Left renal cortex interstitium (tissue), 4 donors: ENCODE results near the gene BCL7B. TPM values are rescaled to one million over a fixed set of nuclear protein-coding genes. Genes with fewer than 3 reads are reported as not detected.
"Not testable (repeated sequence)": the region's sequence is repeated elsewhere in the genome, so short reads cannot be mapped to it uniquely, and the experiment has no call there.

Experiments
- DNase-seq, 4 donors: peaks; one replicate each; pipeline ENCODE4 v3.0.0-alpha.2; 2013; ENCODE audit warnings: low read depth in 4 of 4, low spot score in 2 of 4, missing footprints in 1 of 4
- polyA plus RNA-seq, 4 donors: library from polyadenylated mRNA; unstranded; fragments of 120-200 nt; gene quantifications; one replicate each; pipeline ENCODE4 v1.2.1, GENCODE V29; 2013; ENCODE audit not compliant: insufficient read length in 4 of 4

Gene BCL7B
- 10 to 100 TPM; 37.0 to 44.3 (median 40.9) TPM for polyA plus RNA-seq

DNA sequence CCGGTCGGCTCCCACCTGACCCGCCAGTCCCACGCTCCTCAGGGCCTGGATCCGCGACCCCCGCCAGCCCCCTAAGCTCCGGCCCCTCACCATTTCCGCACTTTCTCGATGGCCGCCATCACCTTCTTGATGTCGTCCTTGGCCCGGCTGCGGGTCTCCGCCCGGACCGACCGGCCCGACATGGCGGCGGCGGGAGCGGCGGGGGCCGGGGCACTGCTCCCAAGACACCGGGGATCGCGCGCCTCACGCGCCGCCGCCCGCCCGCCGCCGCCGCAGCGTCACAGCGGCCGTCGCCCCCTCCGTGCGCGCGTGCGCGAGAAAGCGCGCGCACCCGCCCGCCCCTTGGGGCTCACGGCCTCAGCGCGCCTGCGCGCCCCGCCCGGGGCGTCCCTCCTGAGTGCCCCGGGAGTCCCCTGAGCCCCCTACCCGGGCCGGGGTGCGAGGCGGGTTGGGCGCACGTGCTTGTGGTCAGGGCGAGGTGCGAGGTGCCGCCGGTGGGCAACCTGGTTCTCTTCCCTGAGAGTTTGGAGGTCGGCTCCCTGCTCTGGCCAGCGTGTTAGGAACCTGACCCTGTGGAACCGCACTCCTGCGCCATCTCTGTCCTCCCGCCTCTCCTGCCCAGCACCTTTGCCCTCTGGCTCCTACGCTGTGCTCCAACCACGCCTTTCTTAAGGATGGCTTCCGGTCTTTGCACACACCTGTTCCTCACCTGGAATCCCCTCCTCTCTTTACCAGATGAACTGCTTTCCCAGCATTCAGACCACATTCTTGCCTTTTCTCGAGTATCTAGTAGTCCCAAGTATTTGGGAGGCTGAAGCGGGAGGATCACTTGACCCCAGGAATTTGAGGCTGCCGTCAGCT, at the start of gene BCL7B:
BCL7B (minus strand) TSS at position 294 of the 861 bp plus-strand sequence; CDS start at position 182, 112 bp downstream.
- peak in 3 of 4 donors; percentile 38 to 62 (median 41) for DNase-seq

DNA sequence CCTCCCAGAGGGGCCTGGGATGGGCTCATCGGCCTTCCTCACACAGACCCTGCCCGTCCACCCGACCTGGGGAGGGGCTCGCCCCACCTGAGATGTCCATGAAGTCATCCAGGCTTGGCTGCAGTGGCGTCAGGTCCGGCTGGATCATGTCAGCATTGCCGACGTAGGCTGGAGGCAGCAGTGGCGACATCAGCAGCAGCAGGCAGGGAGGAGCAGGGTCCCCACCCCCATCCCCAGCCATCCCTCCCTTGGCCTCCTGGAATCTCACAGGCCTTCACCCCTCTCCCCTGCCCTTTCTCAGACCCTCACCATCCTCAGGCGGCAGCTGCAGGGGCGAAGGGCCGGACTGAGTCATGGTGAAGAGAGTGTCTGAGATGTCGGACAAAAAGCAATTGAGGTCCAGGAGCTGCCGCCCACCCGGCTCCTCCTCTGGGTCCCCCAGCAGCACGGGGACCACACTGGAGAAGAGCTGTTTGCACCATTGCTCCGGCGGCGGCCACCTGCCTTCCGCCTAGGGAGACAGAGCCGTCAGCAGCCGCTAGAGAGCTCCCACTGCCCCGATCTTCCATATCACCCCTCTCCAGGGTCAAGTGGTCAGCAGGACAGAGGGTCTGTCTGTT, 48.2 kb upstream of the BCL7B start:
- no peak for DNase-seq

DNA sequence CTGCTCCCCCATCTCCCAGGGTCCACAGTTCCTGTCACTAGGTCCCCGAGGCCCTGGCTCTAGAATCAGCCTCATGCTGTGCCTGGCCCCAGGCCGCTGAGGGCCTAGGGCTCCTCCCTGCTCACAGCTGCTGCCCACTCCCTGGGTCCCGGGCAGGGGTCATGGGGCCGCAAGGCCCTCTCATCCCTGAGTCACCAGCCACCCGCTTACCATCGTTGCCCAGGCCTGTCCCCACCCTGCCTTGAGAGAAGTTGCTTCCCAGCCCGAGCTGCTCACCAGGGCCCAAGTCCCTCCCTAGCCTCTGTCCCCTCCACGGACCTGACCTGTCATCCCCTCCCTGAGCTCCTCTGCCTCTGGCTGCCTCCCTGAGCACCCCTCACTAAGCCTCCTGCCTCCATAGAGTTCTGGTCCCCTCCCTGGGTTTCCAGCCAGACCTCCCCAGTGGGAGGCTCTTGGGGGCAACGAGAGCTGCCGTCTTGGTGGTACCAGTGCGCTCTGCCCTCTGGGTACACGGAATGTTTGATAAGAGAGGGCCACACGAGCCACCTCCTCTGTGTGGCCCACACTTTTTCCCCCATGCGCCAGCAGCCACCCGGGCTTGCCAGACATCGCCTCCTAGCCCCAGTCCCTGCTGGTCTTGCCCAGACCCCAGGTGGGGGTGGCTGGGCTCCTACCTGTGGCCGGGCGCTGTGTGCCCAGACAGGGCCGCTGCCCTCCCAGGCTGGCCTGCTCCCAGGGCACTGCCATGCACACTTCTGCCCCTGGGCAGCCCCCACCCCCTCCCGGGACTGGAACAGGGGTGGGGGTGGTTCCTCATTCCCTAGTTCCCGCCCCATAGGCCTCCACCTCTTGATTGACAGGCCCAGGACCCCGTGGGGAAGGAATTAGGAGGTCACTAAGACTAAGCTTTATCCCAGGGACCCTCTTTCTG, 45.5 kb upstream of the BCL7B start:
- DNase-seq, result no peak

DNA sequence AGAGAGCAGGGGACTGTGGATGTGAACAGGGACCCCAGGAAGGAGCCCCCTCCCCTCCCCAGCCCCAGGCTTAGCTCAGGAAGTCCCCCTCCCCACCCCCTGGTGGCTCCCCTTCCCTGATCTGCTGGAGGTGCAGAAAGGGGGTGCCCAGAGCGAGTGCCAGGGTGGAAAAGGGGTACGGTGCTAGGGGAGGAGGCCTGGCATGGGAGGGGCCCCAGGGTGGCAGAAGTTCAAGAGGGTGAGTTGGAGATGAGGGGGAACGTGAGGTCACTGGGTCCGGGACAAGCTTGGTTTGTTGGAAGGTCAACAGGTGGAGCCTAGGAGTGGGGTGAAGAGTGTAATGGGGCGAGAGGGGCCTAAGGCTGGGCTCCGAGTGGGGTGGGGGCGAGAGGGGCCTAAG, 42.4 kb upstream of the BCL7B start:
- no peak for DNase-seq

DNA sequence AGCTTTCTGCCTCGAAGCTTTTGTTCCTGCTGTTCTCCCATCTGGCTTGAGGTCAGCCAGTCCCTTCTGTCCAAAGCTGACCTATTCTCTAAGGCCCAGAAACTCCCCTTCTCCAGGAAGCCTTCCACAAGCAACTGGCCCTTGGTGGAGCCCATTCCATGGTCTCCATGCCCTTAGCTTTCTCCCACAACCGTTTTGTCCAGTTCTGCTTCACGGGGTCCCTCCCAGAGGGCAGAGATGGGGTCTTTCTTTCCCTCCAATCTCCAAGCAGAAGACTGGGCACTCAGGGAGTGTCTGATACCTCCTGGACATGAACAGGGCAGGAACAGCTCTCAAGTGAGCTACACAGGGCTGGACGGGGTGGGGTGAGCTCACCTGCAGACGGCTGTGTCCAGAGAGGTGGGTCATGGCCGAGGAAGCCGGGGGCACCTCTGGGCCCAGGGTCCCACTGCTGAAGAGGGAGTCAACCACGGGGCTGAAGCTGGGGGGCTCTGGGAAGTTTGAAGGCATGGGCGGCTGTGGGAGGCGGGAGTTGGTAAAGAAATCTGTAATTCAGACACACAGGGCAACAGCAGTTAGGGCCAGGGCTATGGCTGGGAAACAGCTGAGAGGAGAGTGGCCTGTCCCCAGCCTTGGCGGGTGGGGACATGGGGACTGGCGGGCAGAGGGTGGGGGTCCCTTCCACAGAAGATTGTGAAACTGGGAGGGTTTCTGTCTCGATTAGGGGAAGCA, 41.8 kb upstream of the BCL7B start:
- DNase-seq, result no peak

DNA sequence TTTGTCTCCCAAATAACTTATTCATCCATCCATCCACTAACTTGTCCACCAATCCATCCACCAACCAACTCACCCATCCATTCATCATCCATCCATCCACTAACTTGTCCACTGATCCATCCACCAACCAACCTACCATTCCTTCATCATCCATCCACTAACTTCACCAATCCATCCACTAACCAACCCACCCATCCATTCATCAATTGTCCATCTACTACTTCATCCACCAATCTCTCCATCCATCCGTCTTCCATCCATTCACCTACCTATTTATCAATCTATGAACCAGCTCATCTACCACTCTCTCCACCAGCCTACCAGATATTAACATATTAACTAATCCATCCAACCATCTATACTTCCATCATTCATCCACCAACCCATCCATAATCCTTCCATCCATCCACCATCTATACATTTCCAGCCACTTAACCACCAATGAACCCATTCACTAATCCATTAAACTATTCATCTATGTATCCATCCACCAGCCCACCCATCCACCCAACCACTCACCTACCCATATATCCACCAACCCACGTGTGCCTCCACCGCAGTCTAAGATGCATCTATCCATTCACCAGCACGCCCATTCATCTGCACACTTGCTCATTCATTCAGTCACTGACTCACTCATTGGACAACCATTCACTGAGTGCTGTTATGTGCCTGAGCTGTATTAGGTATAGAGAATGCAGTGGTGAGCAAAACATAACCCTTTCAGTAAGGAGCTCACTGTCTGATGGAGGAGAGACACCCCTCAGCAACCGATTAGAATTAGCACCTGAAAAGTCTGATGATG, 40.7 kb upstream of the BCL7B start:
- DNase-seq, result no peak

DNA sequence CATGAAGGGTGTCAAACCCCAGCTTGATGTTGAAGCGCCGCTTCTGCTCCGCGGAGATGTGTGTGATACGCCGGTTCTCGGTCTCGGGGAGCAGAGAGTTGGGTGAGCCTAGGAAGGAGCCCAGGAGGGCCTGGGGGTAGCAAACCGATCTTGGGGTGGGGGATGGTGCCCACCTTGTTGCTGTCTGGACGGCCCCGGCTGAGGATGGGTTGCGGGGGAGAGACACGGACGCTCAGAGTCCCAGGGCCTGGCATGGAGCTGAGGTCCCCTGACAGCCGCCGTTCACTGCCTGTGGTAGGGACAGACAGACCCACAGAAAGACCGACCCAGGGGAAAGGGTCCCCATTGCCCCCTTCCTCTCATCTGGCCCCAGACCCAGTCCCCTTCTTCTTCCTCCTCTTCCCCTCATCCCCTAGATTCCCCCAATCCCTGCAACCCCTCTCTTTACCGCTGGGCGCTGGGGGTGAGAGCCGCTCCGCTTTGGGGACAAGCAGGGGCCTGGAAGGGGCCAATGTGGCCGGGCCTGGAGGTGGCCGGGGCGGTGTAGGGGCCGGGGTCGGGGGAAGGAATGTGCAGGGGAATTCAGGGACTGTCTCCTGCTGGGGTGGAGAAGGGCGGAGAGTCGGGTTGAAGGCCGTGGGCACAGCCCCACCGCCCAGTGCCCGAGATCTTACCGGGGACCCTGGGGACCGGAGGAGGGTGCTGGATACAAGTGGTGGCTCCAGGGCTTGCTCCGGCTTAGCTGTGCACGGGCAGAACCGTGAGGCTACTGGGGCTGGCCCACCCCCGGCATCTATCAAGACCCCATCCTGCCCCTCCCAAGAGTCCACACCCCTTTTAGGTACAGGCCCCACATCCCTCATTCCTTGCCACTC, 38.9 kb upstream of the BCL7B start:
- DNase-seq, result no peak

DNA sequence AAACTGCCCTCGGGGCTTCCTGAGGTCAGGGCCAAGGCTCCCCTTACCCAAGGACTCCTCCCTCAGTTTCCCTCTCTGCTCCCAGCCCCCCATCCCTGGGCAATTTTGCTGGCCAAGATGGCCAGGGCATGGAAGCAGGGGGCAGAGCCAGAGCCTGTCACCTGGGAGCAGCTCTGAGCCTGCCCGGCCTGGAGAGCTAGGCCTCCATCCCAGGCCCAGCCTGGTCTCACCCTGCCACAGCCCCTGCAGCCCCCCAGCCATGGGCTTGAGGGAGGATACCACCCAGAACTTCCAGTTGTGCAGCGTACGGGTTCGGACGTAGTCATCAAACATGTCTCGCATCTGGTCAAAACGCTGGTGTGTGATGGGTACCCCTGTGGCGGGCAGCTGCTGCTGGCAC, 37.9 kb upstream of the BCL7B start:
- no peak for DNase-seq

DNA sequence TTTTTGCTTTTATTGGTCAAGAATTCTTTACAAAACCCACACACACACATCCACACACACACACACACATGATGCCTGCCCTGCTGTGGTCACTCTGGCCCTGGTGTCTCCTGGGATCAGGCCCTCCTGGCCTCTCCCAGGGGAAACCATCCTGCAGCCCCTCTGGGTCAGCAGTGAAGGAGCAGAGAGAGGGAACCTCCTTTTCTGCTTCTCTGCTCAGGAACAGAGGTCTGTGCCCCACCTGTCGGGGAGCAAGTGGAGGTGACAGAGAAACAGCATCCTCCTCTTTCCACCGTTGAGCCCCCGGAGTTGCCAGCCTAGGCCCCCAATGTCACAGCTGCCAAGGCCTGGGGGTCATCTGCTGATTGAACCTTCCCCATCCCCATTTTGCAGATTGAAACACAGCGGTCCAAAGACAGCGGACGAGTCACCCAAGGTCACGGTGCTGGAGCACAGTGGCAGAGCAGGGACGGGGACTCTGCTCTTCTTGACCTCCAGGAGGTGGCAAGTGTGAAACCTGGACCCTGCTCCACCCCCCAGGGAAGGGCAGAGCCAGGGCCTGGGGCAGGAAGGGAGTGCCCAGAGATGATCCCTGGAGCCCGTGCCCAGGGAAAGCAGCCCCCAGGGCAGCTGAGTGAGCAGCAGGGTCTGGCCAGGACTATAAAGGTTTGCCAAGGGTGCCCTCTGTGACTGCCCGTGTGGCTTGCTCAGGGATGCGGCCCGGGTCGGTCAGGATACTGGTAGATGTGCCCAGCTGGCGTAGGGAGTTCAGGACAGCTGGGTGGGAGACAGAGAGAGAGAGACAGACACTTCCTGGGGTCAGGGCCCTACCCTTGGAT, 35.9 kb upstream of the BCL7B start:
- DNase-seq, result no peak

DNA sequence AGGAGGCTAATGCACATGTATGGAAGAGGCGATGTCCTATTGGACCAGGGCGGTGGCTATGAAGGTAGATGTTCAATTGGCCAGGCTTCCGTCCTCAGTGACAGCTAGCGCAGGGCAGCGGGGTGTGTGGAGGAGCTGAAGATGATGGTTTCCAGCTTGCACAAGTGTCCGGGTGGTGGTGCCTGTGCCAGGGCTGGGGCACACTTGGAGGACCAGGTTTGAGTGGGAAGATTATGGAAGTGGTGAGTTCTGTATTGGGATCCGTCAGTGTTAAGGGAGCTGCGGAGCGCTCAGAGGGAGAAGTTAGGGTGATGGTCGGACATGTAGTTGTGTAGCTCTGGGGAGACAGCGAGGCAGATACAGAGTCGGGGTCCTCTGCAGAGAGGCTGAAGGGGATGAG, 29.4 kb upstream of the BCL7B start:
- DNase-seq, result no peak

DNA sequence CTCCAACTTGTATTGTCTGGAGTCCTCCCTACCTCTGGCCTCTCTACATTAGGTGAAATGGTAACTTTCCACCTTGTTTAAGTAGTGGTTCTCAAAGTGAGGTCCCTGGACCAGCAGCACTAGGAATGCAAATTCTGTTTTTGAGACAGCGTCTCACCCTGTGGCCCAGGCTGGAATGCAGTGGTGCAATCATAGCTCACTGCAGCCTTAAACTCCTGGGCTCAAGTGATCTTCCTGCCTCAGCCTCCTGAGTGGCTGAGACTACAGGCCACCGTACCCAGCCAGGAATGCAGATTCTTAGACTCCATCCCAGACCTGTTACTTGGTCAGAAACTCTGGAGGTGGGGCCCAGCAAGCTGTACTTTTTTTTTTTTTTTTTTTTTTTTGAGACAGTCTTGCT, 27.7 kb upstream of the BCL7B start:
- DNase-seq, result no peak

DNA sequence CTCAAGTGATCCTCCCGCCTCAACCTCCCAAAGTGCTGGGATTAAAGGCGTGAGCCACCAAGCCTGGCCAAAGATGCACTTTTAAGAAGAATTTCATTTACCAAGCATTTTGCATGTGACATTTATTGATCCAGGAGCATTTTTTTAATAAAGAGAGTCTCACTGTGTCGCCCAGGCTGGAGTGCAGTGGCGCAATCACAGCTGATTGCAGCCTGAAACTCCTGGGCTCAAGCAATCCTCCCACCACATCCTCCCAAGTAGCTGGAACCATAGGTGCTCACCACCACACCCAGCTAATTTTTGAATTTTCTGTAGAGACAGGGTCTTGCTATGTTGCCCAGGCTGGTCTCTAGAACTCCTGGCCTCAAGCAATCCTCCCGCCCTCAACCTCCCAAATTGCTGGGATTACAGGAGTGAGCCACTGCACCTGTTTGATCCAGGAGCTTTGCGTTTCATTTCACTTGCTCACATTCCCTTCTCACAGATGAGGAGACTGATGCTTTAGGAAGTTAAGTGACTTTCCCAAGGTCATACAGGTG, 25.2 kb upstream of the BCL7B start:
- no peak for DNase-seq

DNA sequence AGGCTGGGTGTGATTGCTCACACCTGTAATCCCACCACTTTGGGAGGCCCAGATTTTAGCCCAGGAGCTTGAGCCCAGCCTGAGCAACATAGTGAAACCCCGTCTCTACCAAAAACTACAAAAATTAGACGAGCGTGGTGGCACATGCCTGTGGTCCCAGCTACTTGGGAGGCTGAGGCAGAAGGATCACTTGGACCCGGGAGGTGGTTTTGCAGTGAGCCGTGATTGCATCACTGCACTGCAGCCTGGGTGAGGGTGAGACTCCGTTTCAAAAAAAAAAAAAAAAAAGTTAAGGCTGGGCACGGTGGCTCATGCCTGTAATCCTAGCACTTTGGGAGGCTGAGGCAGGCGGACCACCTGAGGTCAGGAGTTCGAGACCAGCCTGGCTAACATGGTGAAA, 23.5 kb upstream of the BCL7B start:
- DNase-seq, result not testable (repeated sequence)

DNA sequence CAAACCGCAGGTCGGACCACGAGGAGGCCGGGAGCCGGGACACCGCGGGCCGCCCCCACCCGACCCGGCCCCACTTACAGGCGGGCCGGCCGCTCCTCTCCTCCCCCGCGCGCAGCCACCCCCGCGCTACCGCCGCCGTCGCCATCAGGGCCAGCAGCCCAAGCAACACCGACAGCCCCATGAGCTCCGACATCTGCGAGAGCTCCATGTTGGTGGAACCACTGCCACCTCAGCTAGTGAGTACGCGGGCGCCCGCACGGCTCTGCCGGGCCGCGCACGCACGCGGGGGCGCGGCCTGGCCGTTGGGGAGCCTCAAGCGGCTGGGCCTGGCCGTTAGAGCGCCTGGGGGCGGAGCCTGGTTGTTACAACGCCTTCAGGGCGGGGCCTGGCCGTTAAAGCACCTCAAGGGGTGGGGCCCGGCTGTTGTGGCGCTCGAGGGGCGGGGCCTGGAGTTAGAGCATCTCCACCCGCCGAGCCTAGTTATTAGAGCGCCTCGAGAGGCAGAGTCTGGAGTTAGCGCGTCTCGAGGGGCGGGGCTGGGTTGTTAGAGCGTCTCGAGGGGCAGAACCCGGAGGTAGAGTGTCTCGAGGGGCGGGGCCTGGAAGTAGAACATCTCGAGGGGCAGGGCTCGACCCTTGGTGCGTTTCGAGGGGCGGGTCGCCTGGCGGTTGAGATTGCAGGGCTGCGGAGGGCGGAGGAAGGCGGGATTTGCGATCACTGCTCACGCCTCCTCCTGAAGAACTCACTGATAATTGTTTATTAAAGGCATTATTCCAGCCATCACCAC, 21.0 kb upstream of the BCL7B start, which contains the start of gene TBL2:
TBL2 (minus strand) TSS at position 238 of the 787 bp plus-strand sequence; CDS start at position 208, 30 bp downstream.
- DNase-seq, result peak; percentile 92 to 98 (median 94)

DNA sequence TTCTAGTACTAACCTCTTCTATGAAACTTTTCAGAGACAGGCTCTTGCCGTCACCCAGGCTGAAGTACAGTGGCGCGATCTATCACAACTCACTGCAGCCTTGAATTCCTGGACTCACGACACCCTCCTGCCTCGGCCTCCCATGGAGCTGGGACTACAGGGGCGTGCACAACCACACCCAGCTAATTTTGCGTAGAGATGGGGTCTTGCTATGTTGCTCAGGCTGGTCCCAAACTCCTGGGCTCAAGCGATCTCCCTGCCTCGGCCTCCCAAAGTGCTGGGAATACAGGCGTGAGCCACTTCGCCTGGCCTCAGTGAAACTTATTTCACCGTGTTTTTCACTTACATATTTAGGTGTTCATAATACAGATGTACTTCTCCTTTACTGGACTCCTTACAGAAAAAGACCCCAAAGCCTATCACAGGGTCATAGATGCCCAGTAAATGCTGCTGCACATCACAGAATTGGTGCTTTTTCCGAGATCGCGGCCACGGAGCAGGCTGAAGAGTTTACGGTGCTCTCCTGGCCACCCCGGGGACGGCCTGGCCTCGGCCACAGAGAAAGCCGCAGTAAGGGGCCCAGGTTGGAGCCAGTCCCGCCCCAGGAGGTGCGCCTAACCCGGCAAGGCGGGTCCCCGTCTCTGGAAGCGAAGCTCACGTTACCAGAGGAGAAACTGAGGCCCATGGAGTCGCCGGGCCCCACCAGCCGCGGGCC, 20.3 kb upstream of the BCL7B start:
- DNase-seq, result no peak

DNA sequence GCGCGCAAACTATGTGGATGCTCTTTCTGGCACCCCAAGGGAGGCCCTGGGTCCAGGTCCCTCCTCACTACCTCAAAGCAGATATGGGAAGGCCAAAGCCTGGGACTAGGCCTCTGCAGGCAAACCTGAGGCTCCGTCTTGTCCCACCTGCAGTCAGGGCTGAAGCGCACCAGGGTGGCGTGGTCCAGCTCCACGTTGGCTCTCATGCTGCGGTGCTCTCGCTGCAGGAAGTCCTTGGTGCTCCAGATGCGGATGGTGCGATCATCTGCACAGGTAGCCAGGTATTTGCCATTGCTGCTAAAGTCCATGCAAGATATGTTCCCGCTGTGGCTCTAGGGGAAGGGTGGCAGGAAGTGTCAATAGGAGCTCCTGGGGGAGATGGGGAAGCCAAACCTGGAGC, 16.3 kb upstream of the BCL7B start:
- no peak for DNase-seq
